GM21381 (cell line): ENCODE results near the gene RASL10A.

ENCODE experiments used
- ATAC-seq: cut with Tn5 transposase; IDR thresholded peaks from one replicate; pipeline ENCODE4 v1.9.1; 2021; ENCODE audit warnings: mild to moderate bottlenecking, moderate library complexity; ENCODE audit not compliant: unreplicated experiment

The RASL10A gene

GRCh38 chr22:29339381-29340235 is 24.1 kb upstream of the RASL10A start:
- ATAC-seq: no peak

- no peak for ATAC-seq
Observed at GRCh38 chr22:29338398-29338797, 22.9 kb upstream of the RASL10A start.

GRCh38 chr22:29337631-29338284 is 22.3 kb upstream of the RASL10A start:
- no peak for ATAC-seq

GRCh38 chr22:29336751-29337490 is 21.4 kb upstream of the RASL10A start:
- ATAC-seq: no peak

- ATAC-seq: no peak
Observed at GRCh38 chr22:29335656-29336055, 20.2 kb upstream of the RASL10A start.

GRCh38 chr22:29334696-29335344 is 19.3 kb upstream of the RASL10A start:
- no peak for ATAC-seq

GRCh38 chr22:29334148-29334547 is 18.7 kb upstream of the RASL10A start:
- ATAC-seq: no peak

GRCh38 chr22:29332886-29333496 is 17.5 kb upstream of the RASL10A start:
- no peak for ATAC-seq

- ATAC-seq: no peak
Observed at GRCh38 chr22:29331658-29332300, 16.3 kb upstream of the RASL10A start.

GRCh38 chr22:29331213-29331612 is 15.7 kb upstream of the RASL10A start:
- no peak for ATAC-seq

- ATAC-seq: no peak
Observed at GRCh38 chr22:29330753-29331152, 15.3 kb upstream of the RASL10A start.

GRCh38 chr22:29330291-29330690 is 14.8 kb upstream of the RASL10A start:
- no peak for ATAC-seq

- ATAC-seq: no peak
Observed at GRCh38 chr22:29329581-29329980, 14.1 kb upstream of the RASL10A start.

GRCh38 chr22:29328566-29329500 is 13.3 kb upstream of the RASL10A start:
- no peak for ATAC-seq

- ATAC-seq: no peak
Observed at GRCh38 chr22:29328055-29328454, 12.6 kb upstream of the RASL10A start.

GRCh38 chr22:29327089-29327764 is 11.7 kb upstream of the RASL10A start:
- no peak for ATAC-seq

- ATAC-seq: no peak
Observed at GRCh38 chr22:29326481-29326880, 11.0 kb upstream of the RASL10A start.

- ATAC-seq: no peak
Observed at GRCh38 chr22:29325785-29326315, 10.4 kb upstream of the RASL10A start.
